ENCODE data around the gene MUC5AC. TPM values are rescaled to one million over a fixed set of nuclear protein-coding genes. Genes with fewer than 3 reads are reported as not detected.
A peak's percentile ranks its signal among the peaks of the same experiment; 100 is the strongest.

The MUC5AC gene
- total RNA-seq, 2 experiments from 2014 or later: not detected

GRCh38 chr11:1200611-1201191 is 42.9 kb downstream of the MUC5AC start:
- Mint-ChIP-seq H3K27ac (no peak overlapping the region), H3K4me1 (no peaks in the 10 kb centered on the region), H3K4me3 (no peak overlapping the region), H3K36me3 (ENCODE audit: low read depth) (no peaks in the 10 kb centered on the region), H3K9me3 (ENCODE audit: low read depth) (no peaks in the 10 kb centered on the region), H3K27me3 (no peaks in the 10 kb centered on the region)
- intact Hi-C loops (cut with DNase I, micrococcal nuclease): loop anchor here in 1 of 2 experiments (5.0 to 10.0 kb wide), 2 partner anchors 88 to 214 kb away; no protein-coding TSS in a partner anchor
- ChIA-PET POLR2A (no interaction called here), CTCF (no interaction called here)
- no peak for ATAC-seq
- DNase-seq: peak; percentile 1

- POLR2A ChIA-PET: no interaction called here
- H3K36me3 Mint-ChIP-seq (ENCODE audit: low read depth): no peaks in the 10 kb centered on the region
- no peaks in the 10 kb centered on the region for H3K27me3 Mint-ChIP-seq
Observed at GRCh38 chr11:1201395-1202153, 43.8 kb downstream of the MUC5AC start.

GRCh38 chr11:1202154-1202775 is 44.5 kb downstream of the MUC5AC start:
- ChIA-PET CTCF (interaction anchor here (0.8 kb wide), 1 partner anchor 313 kb away, joined by 3 read pairs; no protein-coding TSS in a partner anchor), POLR2A (no interaction called here)
- DNase-seq: peak; percentile 54
- Mint-ChIP-seq H3K27ac (no peak overlapping the region), H3K36me3 (ENCODE audit: low read depth) (no peaks in the 10 kb centered on the region), H3K4me3 (no peak overlapping the region), H3K4me1 (no peaks in the 10 kb centered on the region), H3K9me3 (ENCODE audit: low read depth) (no peaks in the 10 kb centered on the region), H3K27me3 (no peaks in the 10 kb centered on the region)
- ATAC-seq: peak; percentile 73
- intact Hi-C loops (cut with DNase I, micrococcal nuclease): loop anchor here (2.0 to 10.0 kb wide), 3 partner anchors 90 to 373 kb away; no protein-coding TSS in a partner anchor

More at GRCh38 chr11:1201395-1202153, 43.8 kb downstream of the MUC5AC start:
- CTCF ChIA-PET: no interaction called here
- Mint-ChIP-seq H3K4me3 (no peak overlapping the region), H3K9me3 (ENCODE audit: low read depth) (no peaks in the 10 kb centered on the region), H3K27ac (no peak overlapping the region), H3K4me1 (no peaks in the 10 kb centered on the region)
- DNase-seq (no peak), ATAC-seq (no peak)
- intact Hi-C loops (cut with DNase I, micrococcal nuclease): loop anchor here (2.0 to 10.0 kb wide), 3 partner anchors 89 to 373 kb away; no protein-coding TSS in a partner anchor

GRCh38 chr11:1202776-1203504 is 45.2 kb downstream of the MUC5AC start:
- Mint-ChIP-seq H3K4me3 (no peak overlapping the region), H3K27me3 (no peaks in the 10 kb centered on the region), H3K9me3 (ENCODE audit: low read depth) (no peaks in the 10 kb centered on the region), H3K27ac (no peak overlapping the region), H3K36me3 (ENCODE audit: low read depth) (no peaks in the 10 kb centered on the region), H3K4me1 (no peaks in the 10 kb centered on the region)
- ChIA-PET CTCF (interaction anchor here (0.8 to 1.6 kb wide), 2 partner anchors 10 to 312 kb away, joined by 3 to 5 read pairs; no protein-coding TSS in a partner anchor), POLR2A (no interaction called here)
- ATAC-seq (peak; percentile 85), DNase-seq (peak; percentile 82)
- intact Hi-C loops (cut with DNase I, micrococcal nuclease): loop anchor here (1.0 to 10.0 kb wide), 5 partner anchors 91 to 372 kb away; no protein-coding TSS in a partner anchor

- ChIA-PET CTCF (interaction anchor here (0.6 to 1.6 kb wide), 2 partner anchors 9 to 364 kb away, joined by 3 to 5 read pairs; no protein-coding TSS in a partner anchor), POLR2A (no interaction called here)
- Mint-ChIP-seq H3K27me3 (no peaks in the 10 kb centered on the region), H3K4me3 (no peak overlapping the region), H3K36me3 (ENCODE audit: low read depth) (no peaks in the 10 kb centered on the region), H3K9me3 (ENCODE audit: low read depth) (no peaks in the 10 kb centered on the region), H3K27ac (no peak overlapping the region), H3K4me1 (no peaks in the 10 kb centered on the region)
- DNase-seq: peak; percentile 3
- ATAC-seq: no peak
- intact Hi-C loops (cut with DNase I, micrococcal nuclease): loop anchor here (1.0 to 10.0 kb wide), 5 partner anchors 91 to 371 kb away; no protein-coding TSS in a partner anchor
Observed at GRCh38 chr11:1203505-1204271, 45.9 kb downstream of the MUC5AC start.

GRCh38 chr11:1204381-1205101 is 46.8 kb downstream of the MUC5AC start:
- H3K4me3 Mint-ChIP-seq: no peak overlapping the region
- H3K9me3 Mint-ChIP-seq (ENCODE audit: low read depth): no peaks in the 10 kb centered on the region
- ChIA-PET CTCF (interaction anchor here (0.6 to 1.7 kb wide), 5 partner anchors 9 to 424 kb away, joined by 3 to 8 read pairs (median 3); no protein-coding TSS in a partner anchor), POLR2A (no interaction called here)
- no peak for ATAC-seq
- no peak overlapping the region for H3K27ac Mint-ChIP-seq
- intact Hi-C loops (cut with DNase I, micrococcal nuclease): loop anchor here in 1 of 2 experiments (5.0 to 10.0 kb wide), 2 partner anchors 92 to 210 kb away; no protein-coding TSS in a partner anchor
- no peak for DNase-seq
- H3K36me3 Mint-ChIP-seq (ENCODE audit: low read depth): no peaks in the 10 kb centered on the region
- no peaks in the 10 kb centered on the region for H3K27me3 Mint-ChIP-seq
- H3K4me1 Mint-ChIP-seq: no peaks in the 10 kb centered on the region

GRCh38 chr11:1205121-1205986 is 47.6 kb downstream of the MUC5AC start:
- H3K9me3 Mint-ChIP-seq (ENCODE audit: low read depth): peaks cover 1% of the 10 kb centered on the region
- ATAC-seq: no peak
- H3K27me3 Mint-ChIP-seq: no peaks in the 10 kb centered on the region
- ChIA-PET POLR2A (no interaction called here), CTCF (interaction anchor here (1.7 kb wide), 1 partner anchor 310 kb away, joined by 8 read pairs; no protein-coding TSS in a partner anchor)
- intact Hi-C loops (cut with DNase I, micrococcal nuclease): loop anchor here in 1 of 2 experiments (10.0 kb wide), 1 partner anchor 209 kb away; no protein-coding TSS in a partner anchor
- no peaks in the 10 kb centered on the region for H3K36me3 Mint-ChIP-seq (ENCODE audit: low read depth)
- DNase-seq: no peak
- H3K4me3 Mint-ChIP-seq: no peak overlapping the region
- no peak overlapping the region for H3K27ac Mint-ChIP-seq
- H3K4me1 Mint-ChIP-seq: no peaks in the 10 kb centered on the region

GRCh38 chr11:1205987-1206331 is 48.2 kb downstream of the MUC5AC start:
- Mint-ChIP-seq H3K4me3 (no peak overlapping the region), H3K9me3 (ENCODE audit: low read depth) (peaks cover 5% of the 10 kb centered on the region), H3K36me3 (ENCODE audit: low read depth) (no peaks in the 10 kb centered on the region), H3K27ac (no peak overlapping the region), H3K27me3 (peaks cover 2% of the 10 kb centered on the region), H3K4me1 (no peaks in the 10 kb centered on the region)
- DNase-seq: no peak
- intact Hi-C loops (cut with DNase I, micrococcal nuclease): loop anchor here in 1 of 2 experiments (10.0 kb wide), 1 partner anchor 209 kb away; no protein-coding TSS in a partner anchor
- POLR2A ChIA-PET: no interaction called here
- ATAC-seq: no peak
- CTCF ChIA-PET: interaction anchor here (1.7 kb wide), 1 partner anchor 309 kb away, joined by 8 read pairs; no protein-coding TSS in a partner anchor

- H3K4me1 Mint-ChIP-seq: no peaks in the 10 kb centered on the region
- H3K4me3 Mint-ChIP-seq: no peak overlapping the region
- no peak overlapping the region for H3K27ac Mint-ChIP-seq
- H3K36me3 Mint-ChIP-seq (ENCODE audit: low read depth): peaks cover 3% of the 10 kb centered on the region
- intact Hi-C loops (cut with DNase I, micrococcal nuclease): loop anchor here in 1 of 2 experiments (10.0 kb wide), 1 partner anchor 208 kb away; no protein-coding TSS in a partner anchor
- ATAC-seq (no peak), DNase-seq (no peak)
- peaks cover 11% of the 10 kb centered on the region for H3K9me3 Mint-ChIP-seq (ENCODE audit: low read depth)
- peaks cover 7% of the 10 kb centered on the region for H3K27me3 Mint-ChIP-seq
- ChIA-PET CTCF (interaction anchor here (0.5 kb wide), 1 partner anchor 287 kb away, joined by 4 read pairs; no protein-coding TSS in a partner anchor), POLR2A (no interaction called here)
Observed at GRCh38 chr11:1206391-1207271, 48.9 kb downstream of the MUC5AC start.
